Large intestine (tissue), 12 donors: ENCODE measurements around the gene DENND1C. TPM values are rescaled to one million over a fixed set of nuclear protein-coding genes. Genes with fewer than 3 reads are reported as not detected.
A peak's percentile ranks its signal among the peaks of the same experiment; 100 is the strongest.

Experiments
- DNase-seq, 2 donors: peaks; one replicate each; pipeline versions ENCODE4 v3.0.0 to v3.0.0-alpha.2; 2013
- H3K27ac ChIP-seq: one replicate; pipeline ENCODE4 v1.5.1; 2013; ENCODE audit warnings: low read length
- H3K27me3 ChIP-seq: 2 replicates; pipeline ENCODE4 v1.6.1; 2013; ENCODE audit warnings: low read length; ENCODE audit not compliant: control insufficient read depth, insufficient read depth
- H3K36me3 ChIP-seq: 2 replicates; pipeline ENCODE4 v1.6.1; 2013; ENCODE audit warnings: low read length; ENCODE audit not compliant: control insufficient read depth, insufficient read depth
- H3K4me1 ChIP-seq: one replicate; pipeline ENCODE4 v1.6.1; 2013; ENCODE audit warnings: low read length; ENCODE audit not compliant: control insufficient read depth, insufficient read depth
- H3K4me3 ChIP-seq: one replicate; pipeline ENCODE4 v1.5.1; 2013; ENCODE audit warnings: low read length
- H3K9me3 ChIP-seq: one replicate; pipeline ENCODE4 v1.6.1; 2013; ENCODE audit warnings: mild to moderate bottlenecking, low read depth, low read length, moderate library complexity; ENCODE audit not compliant: control insufficient read depth
- WGBS: methylation state at CpG from one replicate; pipeline ENCODE4 v1.1.5; 2013; ENCODE audit warnings: low lambda C conversion rate; ENCODE audit not compliant: insufficient coverage; 5-methylcytosine and 5-hydroxymethylcytosine counted together
- long read RNA-seq, 11 donors: transcript quantifications; one replicate each; lab custom pipeline, GENCODE V29; 2026
- polyA plus RNA-seq: library from polyadenylated mRNA; unstranded; fragments of 120-200 nt; gene quantifications from one replicate; pipeline ENCODE4 v1.2.1, GENCODE V29; 2013

DENND1C gene, protein sequence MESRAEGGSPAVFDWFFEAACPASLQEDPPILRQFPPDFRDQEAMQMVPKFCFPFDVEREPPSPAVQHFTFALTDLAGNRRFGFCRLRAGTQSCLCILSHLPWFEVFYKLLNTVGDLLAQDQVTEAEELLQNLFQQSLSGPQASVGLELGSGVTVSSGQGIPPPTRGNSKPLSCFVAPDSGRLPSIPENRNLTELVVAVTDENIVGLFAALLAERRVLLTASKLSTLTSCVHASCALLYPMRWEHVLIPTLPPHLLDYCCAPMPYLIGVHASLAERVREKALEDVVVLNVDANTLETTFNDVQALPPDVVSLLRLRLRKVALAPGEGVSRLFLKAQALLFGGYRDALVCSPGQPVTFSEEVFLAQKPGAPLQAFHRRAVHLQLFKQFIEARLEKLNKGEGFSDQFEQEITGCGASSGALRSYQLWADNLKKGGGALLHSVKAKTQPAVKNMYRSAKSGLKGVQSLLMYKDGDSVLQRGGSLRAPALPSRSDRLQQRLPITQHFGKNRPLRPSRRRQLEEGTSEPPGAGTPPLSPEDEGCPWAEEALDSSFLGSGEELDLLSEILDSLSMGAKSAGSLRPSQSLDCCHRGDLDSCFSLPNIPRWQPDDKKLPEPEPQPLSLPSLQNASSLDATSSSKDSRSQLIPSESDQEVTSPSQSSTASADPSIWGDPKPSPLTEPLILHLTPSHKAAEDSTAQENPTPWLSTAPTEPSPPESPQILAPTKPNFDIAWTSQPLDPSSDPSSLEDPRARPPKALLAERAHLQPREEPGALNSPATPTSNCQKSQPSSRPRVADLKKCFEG
- 40.4 TPM for polyA plus RNA-seq
- long read RNA-seq, donor 1: 0 reads
- long read RNA-seq, donor 2: 0 reads
- long read RNA-seq, donor 3: 0 reads
- long read RNA-seq, donor 4: 0 reads
- long read RNA-seq, donor 5: 0 reads
- long read RNA-seq, donor 6, partial matches to known transcripts: 0 of 1 reads
- long read RNA-seq, donor 6, other reads (novel, unspliced or antisense): 0 of 1 reads
- long read RNA-seq, donor 7: 0 reads
- long read RNA-seq, donor 8: 0 reads
- long read RNA-seq, donor 9, partial matches to known transcripts: 10 of 10 reads
- long read RNA-seq, donor 9, other reads (novel, unspliced or antisense): 0 of 10 reads
- long read RNA-seq, donor 10, partial matches to known transcripts: 9 of 9 reads
- long read RNA-seq, donor 10, other reads (novel, unspliced or antisense): 0 of 9 reads
- long read RNA-seq, donor 11, partial matches to known transcripts: 5 of 5 reads
- long read RNA-seq, donor 11, other reads (novel, unspliced or antisense): 0 of 5 reads

DNA sequence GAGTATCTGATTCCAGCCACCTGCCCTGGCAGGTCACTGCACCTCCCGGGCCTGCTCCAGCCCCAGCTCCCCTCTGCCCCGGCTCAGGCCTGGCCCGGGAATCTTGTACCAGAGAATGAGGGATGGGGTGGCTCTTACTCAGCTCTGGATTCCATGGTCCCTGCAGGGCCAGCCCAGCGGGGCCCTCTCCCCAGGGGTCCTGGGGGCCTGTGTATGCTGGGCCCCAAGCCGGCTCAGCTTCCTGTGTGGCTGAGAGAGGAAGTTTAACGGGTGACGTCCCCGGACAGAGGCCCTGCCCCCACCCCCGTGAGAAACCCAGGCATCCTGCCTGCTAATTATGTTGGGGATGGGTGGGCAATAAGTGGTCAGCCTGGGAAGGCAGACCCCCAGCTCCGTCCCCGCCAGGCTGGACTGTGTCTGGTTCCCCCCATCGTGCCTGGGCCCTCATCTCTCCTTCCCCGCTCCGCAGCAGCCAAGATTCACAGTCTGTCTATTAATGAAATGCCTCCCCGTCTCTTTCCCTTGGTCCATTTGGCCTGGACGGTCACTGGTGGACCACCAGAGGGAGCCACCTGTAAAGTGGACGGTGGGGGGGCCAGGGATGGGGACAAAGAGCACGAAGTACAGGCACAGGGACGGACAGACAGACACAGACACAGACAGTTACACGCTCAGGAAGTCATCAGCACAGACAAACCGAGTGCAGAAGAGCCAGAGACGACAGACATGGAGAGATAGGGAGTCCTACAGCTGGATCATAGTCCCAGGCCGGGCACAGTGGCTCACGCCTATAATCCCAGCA lies at the start of gene DENND1C:
TSS of gene DENND1C (minus strand) at position 247 of the 802 bp plus-strand sequence. CDS start at position 155, 92 bp downstream.
- no CpG with 5 or more reads among the region's 24 CpGs for WGBS
- no peak for DNase-seq
- no peak within 1 kb of the TSS for H3K27ac ChIP-seq

GRCh38 chr19:6530386-6531162 lies 49.0 kb upstream of the DENND1C start, which contains the start of gene TNFSF9:
Gene TNFSF9 (plus strand): TSS chr19:6531026. CDS start chr19:6531037, 11 bp downstream.
- H3K9me3 ChIP-seq: peaks cover 9% of the 10 kb centered on the region
- DNase-seq: peak; percentile 78 to 89
- H3K4me1 ChIP-seq: peaks cover 15% of the 10 kb centered on the region
- peak within 1 kb of the TSS; percentile 59 for H3K4me3 ChIP-seq
- H3K27ac ChIP-seq: peak within 1 kb of the TSS; percentile 42
- 0% methylated on average over 1 of the region's 44 CpGs for WGBS
- H3K27me3 ChIP-seq: peaks cover 46% of the 10 kb centered on the region
- no peaks in the 10 kb centered on the region for H3K36me3 ChIP-seq

More for the DNA sequence above, at the start of gene DENND1C:
- H3K9me3 ChIP-seq: no peaks in the 10 kb centered on the region
- H3K4me3 ChIP-seq: peak within 1 kb of the TSS; percentile 4
- peaks cover 5% of the 10 kb centered on the region for H3K4me1 ChIP-seq
- H3K27me3 ChIP-seq: peaks cover 2% of the 10 kb centered on the region
- H3K36me3 ChIP-seq: no peaks in the 10 kb centered on the region

DNA sequence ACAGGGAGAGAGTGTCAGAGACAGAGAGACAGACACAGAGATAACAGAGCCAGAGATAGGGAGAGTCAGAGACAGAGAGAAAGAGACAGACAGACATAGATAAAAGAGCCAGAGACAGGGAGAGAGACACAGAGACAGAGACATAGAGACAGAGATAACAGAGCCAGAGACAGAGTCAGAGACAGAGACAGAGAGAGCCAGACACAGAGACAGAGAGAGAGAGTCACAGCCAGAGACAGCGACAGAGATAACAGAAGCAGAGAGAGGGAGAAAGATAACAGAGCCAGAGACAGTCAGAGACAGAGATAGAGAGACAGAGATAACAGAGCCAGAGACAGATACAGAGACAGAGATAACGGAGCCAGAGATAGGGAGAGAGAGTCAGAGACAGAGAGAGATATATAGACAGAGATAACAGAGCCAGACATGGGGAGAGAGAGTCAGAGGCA lies 48.4 kb upstream of the DENND1C start:
- Histone ChIP-seq H3K4me1 (peaks cover 15% of the 10 kb centered on the region), H3K9me3 (peaks cover 9% of the 10 kb centered on the region), H3K4me3 (peak overlapping the region; percentile 59), H3K27ac (no peak overlapping the region), H3K36me3 (no peaks in the 10 kb centered on the region), H3K27me3 (peaks cover 42% of the 10 kb centered on the region)
- DNase-seq: no peak
- WGBS: 100% methylated on average over 1 of the region's 2 CpGs

DNA sequence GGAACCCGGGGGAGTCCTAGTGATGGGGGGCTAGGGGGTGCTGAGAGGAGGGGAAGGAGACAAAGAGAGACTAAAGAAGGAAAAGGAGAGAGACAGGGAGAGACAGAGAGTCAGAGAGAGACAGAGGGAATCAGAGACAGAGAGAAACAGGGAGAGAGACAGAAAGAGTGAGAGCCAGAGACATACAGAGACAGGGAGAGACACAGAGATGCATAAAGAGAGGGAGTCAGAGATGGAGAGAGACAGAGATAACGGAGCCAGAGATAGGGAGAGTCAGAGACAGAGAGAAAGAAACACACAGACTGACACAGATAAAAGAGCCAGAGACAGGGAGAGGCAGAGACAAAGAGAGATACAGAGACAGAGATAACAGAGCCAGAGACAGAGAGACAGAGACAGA lies 47.8 kb upstream of the DENND1C start:
- no peak for DNase-seq
- Histone ChIP-seq H3K27me3 (peaks cover 36% of the 10 kb centered on the region), H3K4me1 (peaks cover 11% of the 10 kb centered on the region), H3K36me3 (no peaks in the 10 kb centered on the region), H3K9me3 (peaks cover 4% of the 10 kb centered on the region), H3K4me3 (no peak overlapping the region), H3K27ac (no peak overlapping the region)
- 52% methylated on average over 2 of the region's 2 CpGs for WGBS

DNA sequence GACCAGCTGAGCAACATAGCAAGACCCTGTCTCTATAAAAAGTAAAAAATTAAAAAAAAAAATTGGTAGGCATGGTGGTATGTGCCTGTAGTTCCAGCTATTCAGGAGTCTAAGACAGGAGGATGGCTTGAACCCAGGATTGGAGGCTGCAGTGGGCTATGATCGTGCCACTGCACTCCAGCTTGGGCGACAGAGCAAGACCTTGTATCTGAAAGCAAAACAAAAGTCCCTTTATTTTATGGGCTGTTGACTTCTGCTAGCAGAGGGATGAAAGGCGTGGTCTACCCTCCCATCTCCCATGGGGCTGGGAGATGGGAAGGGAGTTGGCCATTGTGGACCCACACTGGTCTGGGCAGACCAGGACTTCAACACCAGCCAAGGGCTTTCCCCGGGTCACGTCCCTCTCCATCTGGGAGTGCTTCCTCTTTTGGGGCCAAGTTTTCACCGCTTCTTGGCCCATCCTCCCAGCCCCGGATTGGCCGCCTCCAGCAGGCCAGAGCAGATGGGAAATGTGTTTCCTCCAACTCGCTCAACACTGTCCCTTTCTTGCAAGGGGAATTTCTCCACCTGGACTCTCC lies 47.0 kb upstream of the DENND1C start:
- Histone ChIP-seq H3K4me1 (peaks cover 11% of the 10 kb centered on the region), H3K27ac (no peak overlapping the region), H3K27me3 (peaks cover 31% of the 10 kb centered on the region), H3K4me3 (no peak overlapping the region), H3K9me3 (peaks cover 4% of the 10 kb centered on the region), H3K36me3 (no peaks in the 10 kb centered on the region)
- no CpG with 5 or more reads among the region's 9 CpGs for WGBS
- DNase-seq: no peak

DNA sequence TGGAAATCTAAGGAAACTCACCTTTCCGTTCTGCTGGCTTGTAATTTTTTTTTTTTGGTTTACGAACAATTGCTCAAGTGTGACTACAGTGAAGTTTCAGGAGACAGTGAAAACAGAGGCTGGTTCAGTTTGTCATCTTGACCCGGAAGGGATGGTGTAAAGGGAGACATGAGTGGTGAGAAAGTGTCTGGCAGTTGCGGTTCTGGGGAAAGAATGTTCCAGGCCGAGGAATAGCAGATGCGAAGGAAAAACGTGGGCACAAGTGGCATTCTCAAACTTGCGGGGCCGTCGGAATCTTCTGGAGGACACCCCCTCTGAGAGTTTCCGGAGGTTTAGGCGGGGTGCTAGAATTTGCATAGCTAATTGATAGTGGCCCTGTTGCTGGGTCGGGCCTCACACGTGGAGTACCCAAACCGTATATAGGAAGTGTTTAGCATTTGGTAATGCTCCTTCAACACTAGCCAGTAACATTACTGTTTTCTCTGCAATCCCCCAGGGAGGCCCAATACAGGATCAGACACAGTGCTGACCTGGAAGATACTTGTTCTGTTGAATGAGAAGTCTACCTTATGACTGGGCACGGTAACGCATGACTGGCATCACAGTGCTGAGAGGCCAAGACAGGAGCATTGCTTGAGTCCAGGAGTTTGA lies 46.4 kb upstream of the DENND1C start:
- DNase-seq: no peak
- WGBS: 63% methylated on average over 3 of the region's 17 CpGs
- H3K36me3 ChIP-seq: no peaks in the 10 kb centered on the region

GRCh38 chr19:6524311-6524710 lies 42.7 kb upstream of the DENND1C start:
- no CpG with 5 or more reads among the region's 2 CpGs for WGBS
- Histone ChIP-seq H3K4me1 (no peaks in the 10 kb centered on the region), H3K9me3 (no peaks in the 10 kb centered on the region), H3K36me3 (no peaks in the 10 kb centered on the region), H3K27ac (no peak overlapping the region), H3K27me3 (no peaks in the 10 kb centered on the region), H3K4me3 (no peak overlapping the region)
- no peak for DNase-seq

More for the DNA sequence above, 46.4 kb upstream of the DENND1C start:
- Histone ChIP-seq H3K27ac (no peak overlapping the region), H3K27me3 (peaks cover 30% of the 10 kb centered on the region), H3K4me1 (peaks cover 11% of the 10 kb centered on the region), H3K9me3 (peaks cover 4% of the 10 kb centered on the region), H3K4me3 (no peak overlapping the region)

GRCh38 chr19:6522712-6523111 lies 41.1 kb upstream of the DENND1C start:
- H3K4me1 ChIP-seq: no peaks in the 10 kb centered on the region
- no peak for DNase-seq
- H3K9me3 ChIP-seq: no peaks in the 10 kb centered on the region
- H3K4me3 ChIP-seq: no peak overlapping the region
- no CpG with 5 or more reads among the region's 6 CpGs for WGBS
- no peaks in the 10 kb centered on the region for H3K36me3 ChIP-seq
- no peaks in the 10 kb centered on the region for H3K27me3 ChIP-seq
- no peak overlapping the region for H3K27ac ChIP-seq
